ENCODE measurements around the gene CFAP221. TPM values are rescaled to one million over a fixed set of nuclear protein-coding genes. Genes with fewer than 3 reads are reported as not detected.

CFAP221 gene
- total RNA-seq, 1 experiment from 2014 or later: not detected

DNA sequence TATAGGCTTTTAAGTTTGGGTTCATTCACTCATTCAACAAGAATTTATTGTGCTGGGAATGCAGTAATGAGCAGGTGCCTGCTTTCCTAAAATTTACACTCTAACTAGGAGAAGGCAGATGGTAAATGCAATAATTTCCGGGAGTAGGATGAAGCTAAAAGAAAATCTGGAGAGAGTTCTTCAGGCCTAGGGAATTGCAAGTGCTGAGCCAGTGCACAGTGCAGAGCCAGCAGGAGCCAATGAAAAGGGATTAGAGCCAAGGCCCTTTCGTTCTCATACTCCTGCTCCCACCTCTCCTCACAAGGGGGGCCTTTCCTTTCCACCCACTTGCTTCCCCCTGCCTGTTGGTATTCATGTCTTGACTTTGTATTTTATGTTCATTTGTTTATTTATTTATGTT, 55.1 kb downstream of the CFAP221 start:
- ChIA-PET CTCF (interaction anchor here (0.6 to 1.0 kb wide), 2 partner anchors 41 to 91 kb away, joined by 3 to 5 read pairs; no protein-coding TSS in a partner anchor), POLR2A (no interaction called here)
- Mint-ChIP-seq H3K27me3 (ENCODE audit: insufficient read depth, unreplicated experiment) (no peaks in the 10 kb centered on the region), H3K9me3 (ENCODE audit: unreplicated experiment) (no peaks in the 10 kb centered on the region), H3K4me3 (ENCODE audit: unreplicated experiment) (no peak overlapping the region), H3K4me1 (ENCODE audit: insufficient read depth, unreplicated experiment) (no peaks in the 10 kb centered on the region), H3K36me3 (ENCODE audit: insufficient read depth, unreplicated experiment) (no peaks in the 10 kb centered on the region), H3K27ac (ENCODE audit: low read depth, unreplicated experiment) (no peak overlapping the region)
- no peak for TF ChIP-seq CTCF (IDR thresholded peaks at IDR 0.05; ENCODE audit: unreplicated experiment)
- intact Hi-C loops (cut with micrococcal nuclease): no loop called here
- BruUV-seq (replicated peaks): no TSS peak
- DNase-seq (ENCODE audit: unreplicated experiment): no peak

DNA sequence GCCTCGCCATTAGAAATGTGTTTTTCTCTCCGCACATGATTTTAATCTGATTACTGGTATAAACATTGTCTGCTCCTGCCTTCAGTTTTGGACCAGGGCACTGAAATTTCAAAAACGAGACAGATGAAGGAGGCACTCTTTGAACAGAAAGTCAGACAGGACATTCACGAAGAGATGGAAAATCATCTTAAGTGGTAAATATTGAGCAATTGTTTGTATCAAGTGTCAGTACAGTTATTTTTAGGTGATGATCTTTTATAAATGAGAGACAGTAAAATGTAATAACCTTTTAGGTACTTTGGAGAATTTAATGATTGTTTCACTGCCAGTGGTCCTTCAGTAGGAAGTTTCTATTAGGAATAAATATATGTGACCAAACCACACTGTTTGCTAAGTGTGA, 60.8 kb downstream of the CFAP221 start:
- no peak for DNase-seq (ENCODE audit: unreplicated experiment)
- Mint-ChIP-seq H3K27ac (ENCODE audit: low read depth, unreplicated experiment) (no peak overlapping the region), H3K27me3 (ENCODE audit: insufficient read depth, unreplicated experiment) (peaks cover 30% of the 10 kb centered on the region), H3K4me3 (ENCODE audit: unreplicated experiment) (no peak overlapping the region), H3K9me3 (ENCODE audit: unreplicated experiment) (no peaks in the 10 kb centered on the region), H3K4me1 (ENCODE audit: insufficient read depth, unreplicated experiment) (no peaks in the 10 kb centered on the region), H3K36me3 (ENCODE audit: insufficient read depth, unreplicated experiment) (no peaks in the 10 kb centered on the region)
- no peak for TF ChIP-seq CTCF (IDR thresholded peaks at IDR 0.05; ENCODE audit: unreplicated experiment)
- ChIA-PET CTCF (no interaction called here), POLR2A (no interaction called here)
- intact Hi-C loops (cut with micrococcal nuclease): no loop called here
- no TSS peak for BruUV-seq (replicated peaks)

- ChIA-PET POLR2A (no interaction called here), CTCF (interaction anchor here (0.7 kb wide), 1 partner anchor 35 kb away, joined by 3 read pairs; no protein-coding TSS in a partner anchor)
- Mint-ChIP-seq H3K36me3 (ENCODE audit: insufficient read depth, unreplicated experiment) (no peaks in the 10 kb centered on the region), H3K4me1 (ENCODE audit: insufficient read depth, unreplicated experiment) (no peaks in the 10 kb centered on the region), H3K27me3 (ENCODE audit: insufficient read depth, unreplicated experiment) (peaks cover 30% of the 10 kb centered on the region), H3K9me3 (ENCODE audit: unreplicated experiment) (no peaks in the 10 kb centered on the region), H3K27ac (ENCODE audit: low read depth, unreplicated experiment) (no peak overlapping the region), H3K4me3 (ENCODE audit: unreplicated experiment) (no peak overlapping the region)
- intact Hi-C loops (cut with micrococcal nuclease): no loop called here
- no peak for TF ChIP-seq CTCF (IDR thresholded peaks at IDR 0.05; ENCODE audit: unreplicated experiment)
- peak; percentile 2 for DNase-seq (ENCODE audit: unreplicated experiment)
- BruUV-seq (replicated peaks): no TSS peak
Observed at GRCh38 chr2:119606674-119607073, 62.4 kb downstream of the CFAP221 start.

GRCh38 chr2:119608553-119608952, 64.3 kb downstream of the CFAP221 start:
- TF ChIP-seq CTCF (IDR thresholded peaks at IDR 0.05; ENCODE audit: unreplicated experiment): no peak
- ChIA-PET POLR2A (interaction anchor here (0.6 kb wide), 1 partner anchor 58 kb away, joined by 3 read pairs; no protein-coding TSS in a partner anchor), CTCF (no interaction called here)
- H3K27me3 Mint-ChIP-seq (ENCODE audit: insufficient read depth, unreplicated experiment): peaks cover 30% of the 10 kb centered on the region
- H3K36me3 Mint-ChIP-seq (ENCODE audit: insufficient read depth, unreplicated experiment): no peaks in the 10 kb centered on the region
- no peak overlapping the region for H3K27ac Mint-ChIP-seq (ENCODE audit: low read depth, unreplicated experiment)
- H3K4me1 Mint-ChIP-seq (ENCODE audit: insufficient read depth, unreplicated experiment): no peaks in the 10 kb centered on the region
- no peak overlapping the region for H3K4me3 Mint-ChIP-seq (ENCODE audit: unreplicated experiment)
- intact Hi-C loops (cut with micrococcal nuclease): no loop called here
- no peaks in the 10 kb centered on the region for H3K9me3 Mint-ChIP-seq (ENCODE audit: unreplicated experiment)
- no peak for DNase-seq (ENCODE audit: unreplicated experiment)
- BruUV-seq (replicated peaks): no TSS peak
